Right atrium auricular region (tissue), 2 donors: ENCODE results near the gene DHX35. TPM values are rescaled to one million over a fixed set of nuclear protein-coding genes. Genes with fewer than 3 reads are reported as not detected.

Experiments used
- DNase-seq: peaks from one replicate; pipeline ENCODE4 v3.0.0-alpha.2; 2019; ENCODE audit warnings: low spot score
- H3K27ac ChIP-seq, 2 donors: fragments of 200-600 bp; sonication (generic); 1 replicate in 1 of 2; 2 replicates in 1 of 2; pipeline ENCODE4 v1.5.1; 2016 to 2019
- H3K27me3 ChIP-seq, 2 donors: fragments of 200-600 bp; sonication (generic); one replicate each; pipeline versions ENCODE4 v1.5.1 to v1.6.0; 2017 to 2019
- H3K36me3 ChIP-seq: fragments of 200-600 bp; sonication (generic); one replicate; pipeline ENCODE4 v1.5.1; 2016
- H3K4me1 ChIP-seq, 2 donors: fragments of 200-600 bp; sonication (generic); one replicate each; pipeline versions ENCODE4 v1.5.1 to v1.6.0; 2017 to 2019
- H3K4me3 ChIP-seq, 2 donors: fragments of 200-600 bp; sonication (generic); 1 replicate in 1 of 2; 2 replicates in 1 of 2; pipeline ENCODE4 v1.5.1; 2017 to 2019; ENCODE audit warnings: mild to moderate bottlenecking in 1 of 2, moderate library complexity in 1 of 2
- H3K9me3 ChIP-seq, 2 donors: fragments of 200-600 bp; sonication (generic); one replicate each; pipeline ENCODE4 v1.5.1; 2019
- CTCF ChIP-seq, 2 donors: fragments of 200-600 bp; sonication (generic); IDR thresholded peaks; one replicate each; pipeline ENCODE4 v1.5.1; 2019; ENCODE audit warnings: antibody characterized with exemption in 2 of 2
- total RNA-seq, 2 donors: library from RNA; depleted of rRNA; stranded (reverse); fragments of >200 nt; gene quantifications; one replicate each; pipeline ENCODE4 v1.1.0, GENCODE V29; 2016

DHX35 gene
- total RNA-seq, 2 donors from 2014 or later, result 15.2 to 41.0 TPM

DNA sequence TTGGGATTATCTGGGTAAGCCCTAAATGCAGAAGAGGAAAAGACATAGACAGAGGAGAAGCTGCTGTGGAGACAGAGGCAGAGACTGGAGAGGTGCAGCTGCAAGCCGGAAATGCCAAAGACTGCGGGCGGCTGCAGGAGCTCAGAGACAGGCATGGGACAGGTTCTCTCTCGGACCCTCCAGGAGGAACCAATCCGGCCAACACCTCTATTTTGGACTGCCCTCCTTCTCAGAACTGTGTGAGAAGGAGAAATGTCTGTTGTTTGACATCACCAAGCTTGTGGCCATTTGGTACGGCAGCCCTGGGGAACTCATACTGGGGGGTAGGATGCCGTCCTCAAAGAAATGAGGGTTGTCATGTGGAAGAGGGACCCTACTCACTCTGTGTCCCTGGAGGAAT is 95.0 kb downstream of the DHX35 start:
- TF ChIP-seq CTCF (IDR thresholded peaks at IDR 0.05), result no peak
- Histone ChIP-seq H3K27me3 (no peaks in the 10 kb centered on the region), H3K4me1 (no peaks in the 10 kb centered on the region), H3K4me3 (no peak overlapping the region), H3K36me3 (no peaks in the 10 kb centered on the region), H3K9me3 (no peaks in the 10 kb centered on the region), H3K27ac (no peak overlapping the region)
- DNase-seq, result no peak

DNA sequence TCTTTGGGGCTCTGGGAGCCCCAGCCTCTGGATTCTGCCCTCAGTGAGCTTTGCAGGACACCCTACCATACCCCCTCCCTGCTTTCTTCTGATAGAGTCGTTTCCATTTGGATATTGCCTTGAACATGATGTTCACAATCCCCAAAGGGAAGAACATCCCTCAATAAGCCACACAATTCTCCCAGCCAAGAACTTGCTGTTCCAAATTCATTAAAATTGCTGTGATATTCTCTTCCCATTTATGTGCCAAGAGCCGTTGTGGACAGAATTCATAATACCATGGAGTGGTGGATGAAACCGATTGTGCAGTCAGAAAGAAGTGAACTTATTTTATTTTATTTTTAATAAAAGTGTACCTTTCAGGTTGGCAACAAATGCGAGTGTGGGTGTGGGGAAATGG is 95.8 kb downstream of the DHX35 start:
- H3K9me3 ChIP-seq, result no peaks in the 10 kb centered on the region
- H3K4me3 ChIP-seq, result no peak overlapping the region
- no peaks in the 10 kb centered on the region for H3K4me1 ChIP-seq
- no peak for DNase-seq
- no peaks in the 10 kb centered on the region for H3K36me3 ChIP-seq
- no peak for TF ChIP-seq CTCF (IDR thresholded peaks at IDR 0.05)
- no peaks in the 10 kb centered on the region for H3K27me3 ChIP-seq
- H3K27ac ChIP-seq, result no peak overlapping the region

DNA sequence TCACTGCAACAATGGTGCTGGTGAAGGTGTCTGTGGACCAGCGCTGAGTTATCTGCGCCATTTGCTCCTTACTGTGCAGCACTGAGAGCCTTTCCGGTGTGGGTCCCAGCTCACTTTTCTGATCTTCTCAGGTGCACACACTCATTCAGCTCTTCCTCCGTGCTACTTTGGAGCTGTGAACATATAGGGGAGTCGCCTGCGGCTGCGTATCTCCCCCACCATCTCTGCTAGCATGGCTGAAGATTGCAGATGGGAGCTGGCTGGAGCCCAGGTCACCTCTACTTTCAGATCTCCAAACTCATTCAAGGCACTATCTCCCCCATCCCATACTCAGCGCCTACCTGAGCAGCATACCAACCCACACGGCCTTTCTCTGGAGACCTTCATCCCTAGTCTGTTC is 96.9 kb downstream of the DHX35 start:
- no peak overlapping the region for H3K4me3 ChIP-seq
- TF ChIP-seq CTCF (IDR thresholded peaks at IDR 0.05), result no peak
- no peaks in the 10 kb centered on the region for H3K9me3 ChIP-seq
- DNase-seq, result no peak
- no peaks in the 10 kb centered on the region for H3K27me3 ChIP-seq
- no peaks in the 10 kb centered on the region for H3K4me1 ChIP-seq
- no peaks in the 10 kb centered on the region for H3K36me3 ChIP-seq
- H3K27ac ChIP-seq, result no peak overlapping the region

DNA sequence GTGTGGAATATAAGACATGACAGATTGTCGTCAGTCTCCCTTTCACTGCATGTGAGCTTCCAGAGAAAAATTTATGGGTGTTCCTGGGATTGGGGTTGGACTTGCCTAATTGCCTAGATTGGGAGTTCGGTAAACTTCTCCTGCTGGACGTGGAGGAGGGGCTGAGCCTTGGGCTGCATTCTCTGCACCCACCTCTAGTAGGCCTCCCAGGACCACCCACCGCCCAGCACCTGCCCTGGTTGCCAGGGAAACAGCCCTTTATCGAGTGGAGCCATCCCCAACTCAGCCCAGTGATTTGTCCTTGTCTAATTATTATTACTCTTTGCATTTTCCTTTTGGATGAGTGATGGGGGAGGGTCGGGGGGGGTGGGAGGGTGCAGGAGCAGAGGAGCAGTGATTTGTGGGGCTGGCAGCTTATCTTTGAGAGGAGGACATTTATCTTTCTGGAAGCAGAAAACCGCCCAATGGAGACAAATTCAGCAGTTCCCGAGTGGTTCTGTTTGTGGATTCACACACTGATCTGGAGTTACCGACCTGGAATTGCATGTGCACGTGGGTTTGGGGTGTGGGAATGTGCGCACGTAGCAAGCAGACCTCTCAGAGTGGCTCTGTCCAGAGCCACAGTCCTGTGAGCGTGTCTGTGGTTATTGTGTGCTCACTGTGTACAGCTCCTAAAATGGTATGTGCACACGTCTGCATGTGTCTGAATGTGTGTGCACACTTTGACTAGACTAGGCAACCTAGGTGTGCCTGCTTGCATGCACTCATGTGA is 104.5 kb downstream of the DHX35 start:
- H3K4me3 ChIP-seq, result no peak overlapping the region
- no peak overlapping the region for H3K27ac ChIP-seq
- no peak for TF ChIP-seq CTCF (IDR thresholded peaks at IDR 0.05)
- H3K9me3 ChIP-seq, result peaks cover 0 to 10% of the 10 kb centered on the region in 2 donors
- DNase-seq, result no peak
- no peaks in the 10 kb centered on the region for H3K4me1 ChIP-seq
- H3K36me3 ChIP-seq, result no peaks in the 10 kb centered on the region
- no peaks in the 10 kb centered on the region for H3K27me3 ChIP-seq

GRCh38 chr20:39067526-39068216 is 105.5 kb downstream of the DHX35 start:
- H3K4me3 ChIP-seq, result no peak overlapping the region
- no peaks in the 10 kb centered on the region for H3K27me3 ChIP-seq
- H3K9me3 ChIP-seq, result peaks cover 0 to 10% of the 10 kb centered on the region in 2 donors
- no peak for DNase-seq
- TF ChIP-seq CTCF (IDR thresholded peaks at IDR 0.05), result no peak
- H3K27ac ChIP-seq, result no peak overlapping the region
- H3K4me1 ChIP-seq, result no peaks in the 10 kb centered on the region
- no peaks in the 10 kb centered on the region for H3K36me3 ChIP-seq
